NCI-H2196 treated with DMSO at 0.1 percent for 48 hours (cell line): ENCODE data around the gene TRIP6.
"Not testable (repeated sequence)": the region's sequence is repeated elsewhere in the genome, so short reads cannot be mapped to it uniquely, and the experiment has no call there.

ENCODE experiments used
- DNase-seq: peaks from one replicate; lab custom pipeline; 2025; ENCODE audit not compliant: unreplicated experiment; lab: John Stamatoyannopoulos, UW

TRIP6 gene

GRCh38 chr7:100910443-100910842 is 43.3 kb downstream of the TRIP6 start:
- not testable (repeated sequence) for DNase-seq

DNA sequence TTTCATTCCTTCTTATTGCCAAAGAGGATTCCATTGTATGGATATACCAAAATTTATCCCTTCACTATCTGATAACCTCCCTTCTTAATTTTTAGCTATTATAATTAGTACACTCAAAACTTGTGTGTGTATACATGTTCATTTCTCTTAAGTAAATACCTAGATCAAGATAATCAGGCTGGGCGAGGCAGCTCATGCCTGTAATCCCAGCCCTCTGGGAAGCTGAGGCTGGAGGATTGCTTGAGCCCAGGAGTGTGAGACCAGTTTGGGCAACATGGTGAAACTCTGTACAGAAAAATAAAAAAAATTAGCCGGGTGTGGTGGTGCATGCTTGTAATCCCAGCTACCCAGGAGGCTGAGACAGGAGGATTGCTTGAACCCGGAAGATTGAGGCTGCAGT is 44.3 kb downstream of the TRIP6 start:
- no peak for DNase-seq

GRCh38 chr7:100914208-100914878 is 47.2 kb downstream of the TRIP6 start:
- no peak for DNase-seq

GRCh38 chr7:100914879-100915447 is 47.8 kb downstream of the TRIP6 start:
- no peak for DNase-seq

- not testable (repeated sequence) for DNase-seq
These were observed 52.1 kb downstream of the TRIP6 start for GRCh38 chr7:100919335-100919734.

- DNase-seq = not testable (repeated sequence)
These were observed 52.7 kb downstream of the TRIP6 start for GRCh38 chr7:100919779-100920437.

GRCh38 chr7:100921039-100921438 is 53.9 kb downstream of the TRIP6 start:
- DNase-seq = no peak
